ENCODE measurements around the gene PSTK. TPM values are rescaled to one million over a fixed set of nuclear protein-coding genes. Genes with fewer than 3 reads are reported as not detected.
A peak's percentile ranks its signal among the peaks of the same experiment; 100 is the strongest.

Gene PSTK
- total and polyA plus RNA-seq, 2 of the 13 experiments (the other 11 are each of a cell fraction or from before 2014, with no cell fraction given): 8.2 to 9.3 TPM

DNA sequence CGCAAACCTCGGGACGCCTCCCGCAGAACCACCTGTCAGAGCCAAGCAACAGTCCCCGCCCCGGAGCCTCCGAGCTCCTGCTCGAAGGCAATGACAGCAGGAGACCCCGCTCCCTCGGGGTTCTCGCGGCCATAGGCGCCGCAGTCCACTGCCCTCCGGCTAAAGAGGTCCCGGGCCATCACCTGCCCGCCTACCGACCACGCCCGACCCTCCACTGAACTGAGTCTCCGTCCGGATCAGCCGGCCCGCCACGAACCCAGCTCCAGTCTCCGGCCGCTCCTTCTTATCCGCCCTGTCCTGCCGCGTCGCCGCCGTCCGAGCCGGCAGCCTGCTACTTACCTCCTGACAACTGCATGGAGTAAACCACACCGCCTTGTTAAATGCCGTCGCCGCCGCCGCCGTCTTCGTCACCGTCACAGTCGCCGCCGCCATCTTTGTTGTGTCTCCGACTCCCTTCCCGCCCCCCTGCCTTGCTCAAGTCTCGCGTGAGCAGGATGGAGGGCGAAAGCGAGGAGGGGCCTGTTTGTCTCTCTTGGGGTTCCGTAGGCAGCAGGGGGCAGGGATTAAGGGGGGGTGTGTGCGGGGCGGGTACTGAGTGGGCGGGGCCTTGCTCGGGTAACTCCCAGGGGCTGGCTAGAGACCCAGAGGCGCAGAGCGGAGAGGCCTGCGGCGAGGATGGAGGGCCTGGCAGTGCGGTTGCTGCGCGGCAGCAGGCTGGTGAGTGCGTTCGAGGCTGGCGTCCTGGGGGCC, 28.3 kb downstream of the PSTK start, which contains the start of the genes ACADSB and IKZF5 (continued):
- TF ChIP-seq, protein P1, sequence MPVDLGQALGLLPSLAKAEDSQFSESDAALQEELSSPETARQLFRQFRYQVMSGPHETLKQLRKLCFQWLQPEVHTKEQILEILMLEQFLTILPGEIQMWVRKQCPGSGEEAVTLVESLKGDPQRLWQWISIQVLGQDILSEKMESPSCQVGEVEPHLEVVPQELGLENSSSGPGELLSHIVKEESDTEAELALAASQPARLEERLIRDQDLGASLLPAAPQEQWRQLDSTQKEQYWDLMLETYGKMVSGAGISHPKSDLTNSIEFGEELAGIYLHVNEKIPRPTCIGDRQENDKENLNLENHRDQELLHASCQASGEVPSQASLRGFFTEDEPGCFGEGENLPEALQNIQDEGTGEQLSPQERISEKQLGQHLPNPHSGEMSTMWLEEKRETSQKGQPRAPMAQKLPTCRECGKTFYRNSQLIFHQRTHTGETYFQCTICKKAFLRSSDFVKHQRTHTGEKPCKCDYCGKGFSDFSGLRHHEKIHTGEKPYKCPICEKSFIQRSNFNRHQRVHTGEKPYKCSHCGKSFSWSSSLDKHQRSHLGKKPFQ (CRISPR knock-in tag; IDR thresholded peaks at IDR 0.05; ENCODE audit: insufficient replicate concordance): no peak
- TF ChIP-seq ZNF234 (CRISPR knock-in tag; conservative IDR thresholded peaks at IDR 0.05): peak; percentile 79; the same call in 1 of the 2 replicates
- peak; percentile 40; the same call in 1 of the 2 replicates for TF ChIP-seq PHF21A (CRISPR knock-in tag; IDR thresholded peaks at IDR 0.05)
- TF ChIP-seq, protein P2, sequence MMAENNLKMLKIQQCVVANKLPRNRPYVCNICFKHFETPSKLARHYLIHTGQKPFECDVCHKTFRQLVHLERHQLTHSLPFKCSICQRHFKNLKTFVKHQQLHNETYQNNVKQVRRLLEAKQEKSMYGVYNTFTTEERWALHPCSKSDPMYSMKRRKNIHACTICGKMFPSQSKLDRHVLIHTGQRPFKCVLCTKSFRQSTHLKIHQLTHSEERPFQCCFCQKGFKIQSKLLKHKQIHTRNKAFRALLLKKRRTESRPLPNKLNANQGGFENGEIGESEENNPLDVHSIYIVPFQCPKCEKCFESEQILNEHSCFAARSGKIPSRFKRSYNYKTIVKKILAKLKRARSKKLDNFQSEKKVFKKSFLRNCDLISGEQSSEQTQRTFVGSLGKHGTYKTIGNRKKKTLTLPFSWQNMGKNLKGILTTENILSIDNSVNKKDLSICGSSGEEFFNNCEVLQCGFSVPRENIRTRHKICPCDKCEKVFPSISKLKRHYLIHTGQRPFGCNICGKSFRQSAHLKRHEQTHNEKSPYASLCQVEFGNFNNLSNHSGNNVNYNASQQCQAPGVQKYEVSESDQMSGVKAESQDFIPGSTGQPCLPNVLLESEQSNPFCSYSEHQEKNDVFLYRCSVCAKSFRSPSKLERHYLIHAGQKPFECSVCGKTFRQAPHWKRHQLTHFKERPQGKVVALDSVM (CRISPR knock-in tag; IDR thresholded peaks at IDR 0.05): no peak; the same call in 1 of the 2 replicates
- 0 out of 2 replicates have a peak, but pooled peaks have one; percentile 60 for TF ChIP-seq ZNF446 (CRISPR knock-in tag; IDR thresholded peaks at IDR 0.05)
- TF ChIP-seq ZNF749 (CRISPR knock-in tag; IDR thresholded peaks at IDR 0.05; ENCODE audit: borderline replicate concordance): no peak
- TF ChIP-seq NFIB (CRISPR knock-in tag; IDR thresholded peaks at IDR 0.05; ENCODE audit: borderline replicate concordance): no peak
- TF ChIP-seq, protein P3, sequence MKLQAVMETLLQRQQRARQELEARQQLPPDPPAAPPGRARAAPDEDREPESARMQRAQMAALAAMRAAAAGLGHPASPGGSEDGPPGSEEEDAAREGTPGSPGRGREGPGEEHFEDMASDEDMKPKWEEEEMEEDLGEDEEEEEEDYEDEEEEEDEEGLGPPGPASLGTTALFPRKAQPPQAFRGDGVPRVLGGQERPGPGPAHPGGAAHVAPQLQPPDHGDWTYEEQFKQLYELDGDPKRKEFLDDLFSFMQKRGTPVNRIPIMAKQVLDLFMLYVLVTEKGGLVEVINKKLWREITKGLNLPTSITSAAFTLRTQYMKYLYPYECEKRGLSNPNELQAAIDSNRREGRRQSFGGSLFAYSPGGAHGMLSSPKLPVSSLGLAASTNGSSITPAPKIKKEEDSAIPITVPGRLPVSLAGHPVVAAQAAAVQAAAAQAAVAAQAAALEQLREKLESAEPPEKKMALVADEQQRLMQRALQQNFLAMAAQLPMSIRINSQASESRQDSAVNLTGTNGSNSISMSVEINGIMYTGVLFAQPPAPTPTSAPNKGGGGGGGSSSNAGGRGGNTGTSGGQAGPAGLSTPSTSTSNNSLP (IDR thresholded peaks at IDR 0.05; ENCODE audit: low read depth, low read length): no peak
- TF ChIP-seq, protein P4, sequence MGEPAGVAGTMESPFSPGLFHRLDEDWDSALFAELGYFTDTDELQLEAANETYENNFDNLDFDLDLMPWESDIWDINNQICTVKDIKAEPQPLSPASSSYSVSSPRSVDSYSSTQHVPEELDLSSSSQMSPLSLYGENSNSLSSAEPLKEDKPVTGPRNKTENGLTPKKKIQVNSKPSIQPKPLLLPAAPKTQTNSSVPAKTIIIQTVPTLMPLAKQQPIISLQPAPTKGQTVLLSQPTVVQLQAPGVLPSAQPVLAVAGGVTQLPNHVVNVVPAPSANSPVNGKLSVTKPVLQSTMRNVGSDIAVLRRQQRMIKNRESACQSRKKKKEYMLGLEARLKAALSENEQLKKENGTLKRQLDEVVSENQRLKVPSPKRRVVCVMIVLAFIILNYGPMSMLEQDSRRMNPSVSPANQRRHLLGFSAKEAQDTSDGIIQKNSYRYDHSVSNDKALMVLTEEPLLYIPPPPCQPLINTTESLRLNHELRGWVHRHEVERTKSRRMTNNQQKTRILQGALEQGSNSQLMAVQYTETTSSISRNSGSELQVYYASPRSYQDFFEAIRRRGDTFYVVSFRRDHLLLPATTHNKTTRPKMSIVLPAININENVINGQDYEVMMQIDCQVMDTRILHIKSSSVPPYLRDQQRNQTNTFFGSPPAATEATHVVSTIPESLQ (CRISPR knock-in tag; conservative IDR thresholded peaks at IDR 0.05): 0 out of 2 replicates have a peak, but pooled peaks have one; percentile 86
- TF ChIP-seq, protein P5, sequence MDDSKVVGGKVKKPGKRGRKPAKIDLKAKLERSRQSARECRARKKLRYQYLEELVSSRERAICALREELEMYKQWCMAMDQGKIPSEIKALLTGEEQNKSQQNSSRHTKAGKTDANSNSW (CRISPR knock-in tag; IDR thresholded peaks at IDR 0.05; ENCODE audit: borderline replicate concordance): no peak
- TF ChIP-seq ZFP37 (CRISPR knock-in tag; IDR thresholded peaks at IDR 0.05; ENCODE audit: borderline replicate concordance): 0 out of 2 replicates have a peak, but pooled peaks have one; percentile 54
- TF ChIP-seq, protein P6, sequence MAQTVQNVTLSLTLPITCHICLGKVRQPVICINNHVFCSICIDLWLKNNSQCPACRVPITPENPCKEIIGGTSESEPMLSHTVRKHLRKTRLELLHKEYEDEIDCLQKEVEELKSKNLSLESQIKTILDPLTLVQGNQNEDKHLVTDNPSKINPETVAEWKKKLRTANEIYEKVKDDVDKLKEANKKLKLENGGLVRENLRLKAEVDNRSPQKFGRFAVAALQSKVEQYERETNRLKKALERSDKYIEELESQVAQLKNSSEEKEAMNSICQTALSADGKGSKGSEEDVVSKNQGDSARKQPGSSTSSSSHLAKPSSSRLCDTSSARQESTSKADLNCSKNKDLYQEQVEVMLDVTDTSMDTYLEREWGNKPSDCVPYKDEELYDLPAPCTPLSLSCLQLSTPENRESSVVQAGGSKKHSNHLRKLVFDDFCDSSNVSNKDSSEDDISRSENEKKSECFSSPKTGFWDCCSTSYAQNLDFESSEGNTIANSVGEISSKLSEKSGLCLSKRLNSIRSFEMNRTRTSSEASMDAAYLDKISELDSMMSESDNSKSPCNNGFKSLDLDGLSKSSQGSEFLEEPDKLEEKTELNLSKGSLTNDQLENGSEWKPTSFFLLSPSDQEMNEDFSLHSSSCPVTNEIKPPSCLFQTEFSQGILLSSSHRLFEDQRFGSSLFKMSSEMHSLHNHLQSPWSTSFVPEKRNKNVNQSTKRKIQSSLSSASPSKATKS (CRISPR knock-in tag; IDR thresholded peaks at IDR 0.05): 0 out of 2 replicates have a peak, but pooled peaks have one; percentile 58
- TF ChIP-seq GTF3A (CRISPR knock-in tag; conservative IDR thresholded peaks at IDR 0.05): no peak
- TF ChIP-seq ARID2 (CRISPR knock-in tag; IDR thresholded peaks at IDR 0.05; ENCODE audit: borderline replicate concordance): 0 out of 2 replicates have a peak, but pooled peaks have one; percentile 21
